Parathyroid adenoma (tissue), 2 donors: ENCODE data around the gene TRMT10C.

ENCODE experiments used
- H2AFZ ChIP-seq: fragments of 300-600 bp; sonication (generic); one replicate; pipeline ENCODE4 v1.7.0; 2017; ENCODE audit warnings: antibody characterized with exemption, mild to moderate bottlenecking
- H3K27ac ChIP-seq: fragments of 300-600 bp; sonication (generic); one replicate; pipeline ENCODE4 v1.7.0; 2017
- H3K27me3 ChIP-seq: fragments of 300-600 bp; sonication (generic); one replicate; pipeline ENCODE4 v1.7.0; 2017; ENCODE audit warnings: low read length; ENCODE audit not compliant: control insufficient read depth, insufficient read depth
- H3K36me3 ChIP-seq: fragments of 300-600 bp; sonication (generic); one replicate; pipeline ENCODE4 v1.7.0; 2017; ENCODE audit warnings: low read length; ENCODE audit not compliant: control insufficient read depth, insufficient read depth
- H3K4me1 ChIP-seq: fragments of 300-600 bp; sonication (generic); one replicate; pipeline ENCODE4 v1.7.0; 2017; ENCODE audit warnings: control low read depth
- H3K4me2 ChIP-seq: fragments of 300-600 bp; sonication (generic); one replicate; pipeline ENCODE4 v1.7.0; 2017; ENCODE audit warnings: low read length
- H3K4me3 ChIP-seq: fragments of 300-600 bp; sonication (generic); one replicate; pipeline ENCODE4 v1.7.0; 2017; ENCODE audit warnings: low read depth, low read length
- H3K79me2 ChIP-seq: fragments of 300-600 bp; sonication (generic); one replicate; pipeline ENCODE4 v1.7.0; 2017; ENCODE audit warnings: control low read depth
- H3K9ac ChIP-seq: fragments of 300-600 bp; sonication (generic); one replicate; pipeline ENCODE4 v1.7.0; 2017; ENCODE audit warnings: mild to moderate bottlenecking
- H3K9me3 ChIP-seq: fragments of 300-600 bp; sonication (generic); one replicate; pipeline ENCODE4 v1.7.0; 2017; ENCODE audit warnings: low read length; ENCODE audit not compliant: control insufficient read depth
- TF ChIP-seq, protein P1 (sequence below): fragments of 300-600 bp; sonication (generic); IDR thresholded peaks from one replicate; pipeline ENCODE4 v1.7.0; 2017; ENCODE audit warnings: antibody characterized with exemption, mild to moderate bottlenecking
- donor health status: primary hyperparathyroidism.

Gene TRMT10C

DNA sequence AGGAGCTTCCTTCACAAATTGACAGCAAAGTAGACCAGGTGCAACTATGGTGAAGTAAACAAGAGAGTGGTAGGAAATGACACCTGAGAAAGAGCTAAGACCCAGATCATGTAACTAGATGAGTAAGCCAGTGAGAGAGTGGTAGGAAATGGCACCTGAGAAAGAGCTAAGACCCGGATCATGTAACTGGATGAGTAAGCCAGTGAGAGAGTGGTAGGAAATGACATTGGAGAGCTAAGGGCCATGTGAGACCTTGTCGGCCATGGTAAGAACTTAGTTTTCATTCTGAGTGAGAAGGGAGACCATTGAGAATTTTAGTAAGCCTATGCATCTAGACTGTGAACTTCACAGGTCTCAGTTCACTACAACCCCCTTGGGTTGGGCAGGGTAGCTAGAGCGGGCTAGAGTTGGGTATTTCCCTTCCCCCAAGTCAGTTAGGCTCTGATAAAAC, 43.2 kb upstream of the TRMT10C start:
- Histone ChIP-seq H3K27me3 (no peaks in the 10 kb centered on the region), H2AFZ (no peak overlapping the region), H3K4me3 (no peak overlapping the region), H3K9me3 (no peaks in the 10 kb centered on the region), H3K4me2 (no peak overlapping the region), H3K36me3 (no peaks in the 10 kb centered on the region), H3K27ac (no peak overlapping the region), H3K4me1 (no peaks in the 10 kb centered on the region), H3K9ac (no peak overlapping the region), H3K79me2 (no peaks in the 10 kb centered on the region)
- TF ChIP-seq, protein P1, sequence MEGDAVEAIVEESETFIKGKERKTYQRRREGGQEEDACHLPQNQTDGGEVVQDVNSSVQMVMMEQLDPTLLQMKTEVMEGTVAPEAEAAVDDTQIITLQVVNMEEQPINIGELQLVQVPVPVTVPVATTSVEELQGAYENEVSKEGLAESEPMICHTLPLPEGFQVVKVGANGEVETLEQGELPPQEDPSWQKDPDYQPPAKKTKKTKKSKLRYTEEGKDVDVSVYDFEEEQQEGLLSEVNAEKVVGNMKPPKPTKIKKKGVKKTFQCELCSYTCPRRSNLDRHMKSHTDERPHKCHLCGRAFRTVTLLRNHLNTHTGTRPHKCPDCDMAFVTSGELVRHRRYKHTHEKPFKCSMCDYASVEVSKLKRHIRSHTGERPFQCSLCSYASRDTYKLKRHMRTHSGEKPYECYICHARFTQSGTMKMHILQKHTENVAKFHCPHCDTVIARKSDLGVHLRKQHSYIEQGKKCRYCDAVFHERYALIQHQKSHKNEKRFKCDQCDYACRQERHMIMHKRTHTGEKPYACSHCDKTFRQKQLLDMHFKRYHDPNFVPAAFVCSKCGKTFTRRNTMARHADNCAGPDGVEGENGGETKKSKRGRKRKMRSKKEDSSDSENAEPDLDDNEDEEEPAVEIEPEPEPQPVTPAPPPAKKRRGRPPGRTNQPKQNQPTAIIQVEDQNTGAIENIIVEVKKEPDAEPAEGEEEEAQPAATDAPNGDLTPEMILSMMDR = no peak

DNA sequence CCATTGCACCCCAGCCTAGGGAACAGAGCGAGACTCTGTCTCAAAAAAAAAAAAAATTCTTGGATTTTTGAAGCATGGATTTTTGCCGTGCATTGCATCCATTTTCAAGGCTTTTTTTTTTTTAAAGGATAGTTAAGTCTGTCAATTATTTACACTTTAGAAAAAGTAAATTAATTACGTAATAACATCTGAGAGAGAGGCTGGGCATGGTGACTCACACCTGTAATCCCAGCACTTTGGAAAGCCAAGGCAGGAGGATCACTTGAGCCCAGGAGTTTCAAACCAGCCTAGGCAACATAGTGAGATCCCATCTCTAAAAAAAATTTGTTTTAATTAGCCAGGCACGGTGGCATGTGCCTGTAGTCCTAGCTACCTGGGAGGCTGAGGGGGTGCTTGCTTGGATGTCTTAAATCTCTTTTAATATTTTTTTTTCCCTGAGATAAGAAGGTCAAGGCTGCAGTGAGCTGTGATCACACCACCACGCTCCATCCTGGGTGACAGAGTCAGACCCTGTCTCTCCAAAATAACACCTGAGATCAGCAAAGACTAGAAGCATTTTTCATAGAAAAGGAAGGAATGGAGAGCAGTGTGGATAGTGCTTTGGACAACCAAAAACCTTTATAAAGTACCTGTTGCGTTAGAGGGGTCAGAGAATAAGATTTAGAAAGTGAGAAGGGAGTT, 41.8 kb upstream of the TRMT10C start:
- no peak overlapping the region for H3K27ac ChIP-seq
- H3K4me2 ChIP-seq = no peak overlapping the region

DNA sequence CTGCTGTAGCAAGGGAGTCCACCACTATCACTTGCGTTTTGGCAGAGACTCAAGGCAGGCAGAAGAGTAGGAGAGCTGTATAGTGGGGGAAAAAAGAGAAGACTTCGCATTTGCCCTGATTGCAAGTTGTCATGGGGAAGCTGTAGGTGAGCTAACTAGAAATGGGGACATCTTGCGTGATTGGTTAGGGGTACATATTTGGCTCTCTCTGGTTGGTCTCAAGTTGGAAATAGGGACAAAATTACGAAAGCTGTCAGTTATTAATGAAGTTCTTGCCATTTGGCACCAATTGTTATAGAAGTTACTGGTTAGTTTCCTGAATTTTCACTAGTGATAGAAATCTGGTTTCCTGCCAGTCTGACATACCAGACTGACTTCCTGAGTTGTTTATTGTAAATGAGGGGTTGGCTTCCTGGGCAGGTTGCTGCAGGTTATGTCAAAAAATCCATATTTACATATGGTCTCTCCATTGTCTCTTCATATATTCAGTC, 40.4 kb upstream of the TRMT10C start:
- no peak overlapping the region for H3K27ac ChIP-seq

More for the DNA sequence above, 41.8 kb upstream of the TRMT10C start:
- Histone ChIP-seq H3K36me3 (no peaks in the 10 kb centered on the region), H3K9ac (no peak overlapping the region), H3K4me3 (no peak overlapping the region), H2AFZ (no peak overlapping the region), H3K79me2 (no peaks in the 10 kb centered on the region), H3K9me3 (no peaks in the 10 kb centered on the region), H3K27me3 (no peaks in the 10 kb centered on the region), H3K4me1 (no peaks in the 10 kb centered on the region)
- TF ChIP-seq, protein P1 = no peak

DNA sequence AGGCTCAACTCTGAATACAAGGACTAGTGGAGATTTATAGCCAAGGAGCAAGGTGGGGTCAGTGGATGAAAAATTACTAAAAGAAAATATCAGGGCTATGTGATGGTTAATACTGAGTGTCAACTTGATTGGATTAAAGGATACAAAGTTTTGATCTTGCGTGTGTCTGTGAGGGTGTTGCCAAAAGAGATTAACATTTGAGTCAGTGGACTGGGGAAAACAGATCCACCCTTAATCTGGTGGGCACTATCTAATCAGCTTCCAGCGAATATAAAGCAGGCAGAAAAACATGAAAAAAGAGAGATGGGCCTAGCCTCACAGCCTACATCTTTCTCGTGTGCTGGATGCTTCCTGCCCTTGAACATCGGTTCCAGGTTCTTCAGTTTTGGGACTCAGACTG, 34.2 kb upstream of the TRMT10C start:
- no peaks in the 10 kb centered on the region for H3K4me1 ChIP-seq
- no peak overlapping the region for H3K4me3 ChIP-seq
- H3K27me3 ChIP-seq = no peaks in the 10 kb centered on the region
- no peaks in the 10 kb centered on the region for H3K79me2 ChIP-seq
- no peaks in the 10 kb centered on the region for H3K9me3 ChIP-seq
- TF ChIP-seq, protein P1 = no peak
- no peak overlapping the region for H3K9ac ChIP-seq
- H3K27ac ChIP-seq = no peak overlapping the region
- no peaks in the 10 kb centered on the region for H3K36me3 ChIP-seq
- no peak overlapping the region for H2AFZ ChIP-seq
- H3K4me2 ChIP-seq = no peak overlapping the region

More for the DNA sequence above, 40.4 kb upstream of the TRMT10C start:
- Histone ChIP-seq H3K4me1 (no peaks in the 10 kb centered on the region), H3K9me3 (no peaks in the 10 kb centered on the region), H3K9ac (no peak overlapping the region), H3K79me2 (no peaks in the 10 kb centered on the region), H2AFZ (no peak overlapping the region), H3K4me2 (no peak overlapping the region), H3K36me3 (no peaks in the 10 kb centered on the region), H3K4me3 (no peak overlapping the region), H3K27me3 (no peaks in the 10 kb centered on the region)
- TF ChIP-seq, protein P1 = no peak

DNA sequence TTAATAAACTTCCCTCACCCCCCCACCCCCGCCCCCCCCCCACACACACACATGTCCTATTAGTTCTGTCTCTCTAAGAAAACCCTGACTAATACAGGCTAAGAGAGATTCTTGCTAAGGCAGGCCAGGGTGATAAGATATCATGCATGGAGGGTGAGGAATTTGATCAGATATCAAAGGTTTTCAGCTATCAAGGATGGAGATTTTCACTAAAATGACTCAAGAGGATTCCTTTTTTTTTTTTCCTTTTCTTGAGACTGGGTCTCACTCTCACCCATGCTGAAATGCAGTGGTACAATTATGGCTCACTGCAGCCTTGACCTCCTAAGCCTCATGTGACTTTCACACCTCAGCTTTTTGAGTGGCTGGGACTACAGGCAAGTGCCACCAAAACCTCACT, 33.8 kb upstream of the TRMT10C start:
- TF ChIP-seq, protein P1 = no peak
- H3K36me3 ChIP-seq = no peaks in the 10 kb centered on the region
- no peak overlapping the region for H3K4me3 ChIP-seq
- H3K4me2 ChIP-seq = no peak overlapping the region
- H3K27me3 ChIP-seq = no peaks in the 10 kb centered on the region
- no peak overlapping the region for H3K9ac ChIP-seq
- no peaks in the 10 kb centered on the region for H3K4me1 ChIP-seq
- H3K27ac ChIP-seq = no peak overlapping the region
- no peak overlapping the region for H2AFZ ChIP-seq
- no peaks in the 10 kb centered on the region for H3K79me2 ChIP-seq
- no peaks in the 10 kb centered on the region for H3K9me3 ChIP-seq
